HepG2 (cell line): ENCODE data around the gene BCL7A. TPM values are rescaled to one million over a fixed set of nuclear protein-coding genes. Genes with fewer than 3 reads are reported as not detected.

Source experiments
- ATAC-seq: fragments of 200-7000 bp; cut with Tn5 transposase; 3 replicates; pipeline ENCODE4 v1.9.1; 2020; ENCODE audit warnings: mild to moderate bottlenecking, moderate library complexity
- BruUV-seq: library from RNA; stranded (reverse); fragments of 400-500 nt; replicated peaks from 2 replicates; lab custom pipeline; 2021; lab: Mats Ljungman, UMichigan
- CTCF ChIA-PET: fragments of 300-600 bp; formaldehyde crosslinking; extraction: SDS; loops from one replicate; lab custom pipeline; 2021; ENCODE audit warnings: low total read pairs, inconsistent platforms, low intra/inter-chr PET ratio; lab: Yijun Ruan, JAX
- POLR2A ChIA-PET: fragments of 350-600 bp; sonication (Branson Sonifier 250); formaldehyde crosslinking; loops from one replicate; lab custom pipeline; 2020; ENCODE audit warnings: antibody characterized with exemption, inconsistent platforms; lab: Yijun Ruan, JAX
- DNase-seq: peaks from one replicate; pipeline ENCODE4 v3.0.0-alpha.2; 2015; ENCODE audit warnings: low spot score
- FAIRE-seq: peaks from 3 replicates; lab custom pipeline; 2011; peaks lifted over from hg19 to GRCh38; lab: Jason Lieb, UNC
- H2AFZ ChIP-seq: one replicate; pipeline ENCODE4 v1.6.1; 2011; ENCODE audit warnings: low read length, inconsistent platforms
- H3K27ac ChIP-seq: fragments of 300-600 bp; 3 replicates; pipeline ENCODE4 v1.8.0; 2011; ENCODE audit warnings: mixed run types, mild to moderate bottlenecking, mixed read lengths, low read length, inconsistent platforms; ENCODE audit not compliant: insufficient read depth; ENCODE audit errors: extremely low read length
- H3K27me3 ChIP-seq, 2 experiments: fragments of 200-600 bp in 1 of 2; 2 replicates in 1 of 2; 3 replicates in 1 of 2; pipeline versions ENCODE4 v1.6.0 to v1.8.0; 2011; ENCODE audit warnings: low read length in 2 of 2, mild to moderate bottlenecking in 2 of 2, moderate library complexity in 2 of 2, inconsistent platforms in 1 of 2; ENCODE audit not compliant: insufficient read depth in 2 of 2, control insufficient read depth in 1 of 2
- H3K36me3 ChIP-seq, 2 experiments: fragments of 200-600 bp in 1 of 2; replicated peaks in 1 of 2; 2 replicates in 1 of 2; 3 replicates in 1 of 2; pipeline versions ENCODE4 v1.5.1 to v1.8.0; 2011; ENCODE audit warnings: low read length in 2 of 2, inconsistent platforms in 1 of 2; ENCODE audit not compliant: insufficient read depth in 2 of 2, control insufficient read depth in 1 of 2
- H3K4me1 ChIP-seq: 2 replicates; pipeline ENCODE4 v1.5.1; 2012; ENCODE audit warnings: low read length, inconsistent platforms; ENCODE audit not compliant: insufficient read depth
- H3K4me2 ChIP-seq: 2 replicates; pipeline ENCODE4 v1.6.0; 2011; ENCODE audit warnings: low read depth, low read length, inconsistent platforms
- H3K4me3 ChIP-seq, 3 experiments: fragments of 200-600 bp in 1 of 3; sonication (generic), shearing (Covaris generic) in 1 of 3; replicated peaks in 1 of 3; 2 replicates each; pipeline ENCODE4 v1.5.1; 2011 to 2016; ENCODE audit warnings: low read length in 3 of 3, inconsistent platforms in 2 of 3, low read depth in 2 of 3, mild to moderate bottlenecking in 2 of 3, control low read depth in 1 of 3, mixed read lengths in 1 of 3; ENCODE audit not compliant: insufficient read depth in 1 of 3
- H3K79me2 ChIP-seq: one replicate; pipeline ENCODE4 v1.6.1; 2011; ENCODE audit warnings: low read length, inconsistent platforms; ENCODE audit not compliant: insufficient read depth
- H3K9ac ChIP-seq: 2 replicates; pipeline ENCODE4 v1.6.0; 2011; ENCODE audit warnings: mild to moderate bottlenecking, low read depth, low read length, inconsistent platforms; ENCODE audit not compliant: insufficient read depth
- H3K9me3 ChIP-seq: 2 replicates; pipeline ENCODE4 v1.5.1; 2012; ENCODE audit warnings: mild to moderate bottlenecking, low read length
- H4K20me1 ChIP-seq: 2 replicates; pipeline ENCODE4 v1.6.0; 2011; ENCODE audit warnings: inconsistent platforms, mild to moderate bottlenecking, low read length, moderate library complexity; ENCODE audit not compliant: insufficient read depth
- BATF2 ChIP-seq: sonication (generic); formaldehyde crosslinking; IDR thresholded peaks from 2 replicates; pipeline ENCODE4 v1.8.0; 2022; ENCODE audit warnings: mild to moderate bottlenecking, missing genetic modification reagents, moderate library complexity
- CHD2 ChIP-seq: IDR thresholded peaks from 2 replicates; pipeline ENCODE4 v1.6.1; 2011; ENCODE audit warnings: low read depth, low read length, improper control_type of control experiment
- DDIT3 ChIP-seq: sonication (generic); formaldehyde crosslinking; IDR thresholded peaks from 2 replicates; pipeline ENCODE4 v1.4.0; 2020; ENCODE audit warnings: mild to moderate bottlenecking, missing genetic modification reagents
- HNRNPL ChIP-seq: fragments of 200-400 bp; formaldehyde crosslinking; IDR thresholded peaks from 2 replicates; pipeline ENCODE4 v1.6.1; 2017; ENCODE audit warnings: mild to moderate bottlenecking, low read depth, low read length
- IRF2 ChIP-seq: IDR thresholded peaks from 2 replicates; pipeline ENCODE4 v1.6.1; 2018; ENCODE audit warnings: missing genetic modification reagents, missing compliant biosample characterization
- MZF1 ChIP-seq: sonication (generic); formaldehyde crosslinking; IDR thresholded peaks from 2 replicates; pipeline ENCODE4 v1.8.1; 2023; ENCODE audit warnings: mild to moderate bottlenecking, missing genetic modification reagents, borderline replicate concordance
- NFIB ChIP-seq: sonication (generic); formaldehyde crosslinking; IDR thresholded peaks from 2 replicates; pipeline ENCODE4 v1.9.0; 2021; ENCODE audit warnings: missing genetic modification reagents, mild to moderate bottlenecking, borderline replicate concordance
- PHF20 ChIP-seq: sonication (generic); formaldehyde crosslinking; IDR thresholded peaks from 2 replicates; pipeline ENCODE4 v1.5.0; 2020; ENCODE audit warnings: mild to moderate bottlenecking, missing genetic modification reagents
- RARA ChIP-seq: IDR thresholded peaks from 2 replicates; pipeline ENCODE4 v1.6.1; 2016; ENCODE audit warnings: missing genetic modification reagents, missing compliant biosample characterization
- THAP8 ChIP-seq: sonication (generic); formaldehyde crosslinking; IDR thresholded peaks from 2 replicates; pipeline ENCODE4 v1.5.1; 2020; ENCODE audit warnings: missing genetic modification reagents, mild to moderate bottlenecking, borderline replicate concordance
- U2AF1 ChIP-seq: fragments of 200-400 bp; formaldehyde crosslinking; optimal IDR thresholded peaks from 2 replicates; pipeline ENCODE3; 2017; ENCODE audit warnings: mild to moderate bottlenecking, low read depth, low read length
- ZBTB7A ChIP-seq: sonication (generic); formaldehyde crosslinking; IDR thresholded peaks from 2 replicates; pipeline ENCODE4 v1.8.0; 2022; ENCODE audit warnings: mild to moderate bottlenecking, missing genetic modification reagents
- ZFP36 ChIP-seq: fragments of 150-350 bp; IDR thresholded peaks from 2 replicates; pipeline ENCODE4 v1.6.1; 2018; ENCODE audit warnings: borderline replicate concordance, low read length, low read depth; ENCODE audit not compliant: partially characterized antibody
- ZHX1 ChIP-seq: sonication (generic); formaldehyde crosslinking; IDR thresholded peaks from 2 replicates; pipeline ENCODE4 v1.8.1; 2022; ENCODE audit warnings: low read depth, mild to moderate bottlenecking, missing genetic modification reagents
- ZNF660 ChIP-seq: sonication (generic); formaldehyde crosslinking; IDR thresholded peaks from 2 replicates; pipeline ENCODE4 v1.5.1; 2020; ENCODE audit warnings: mild to moderate bottlenecking, low read depth, missing genetic modification reagents, borderline replicate concordance
- WGBS: methylation state at CpG from one replicate; pipeline ENCODE4 v1.1.6; 2017; ENCODE audit warnings: low lambda C conversion rate; 5-methylcytosine and 5-hydroxymethylcytosine counted together
- in situ Hi-C: cut with HindIII; loops from 2 replicates; pipeline ENCODE4 v1.10.0; 2017; ENCODE audit warnings: low pct_unique_long_range_greater_than_20kb; ENCODE audit not compliant: extremely low pct_ligation_motif_present
- intact Hi-C: fragments of 100-400 bp; cut with micrococcal nuclease; formaldehyde crosslinking; loops from one replicate; pipeline ENCODE4 v1.10.0; 2022; ENCODE audit not compliant: unreplicated experiment
- polyA plus RNA-seq, 8 experiments: library from polyadenylated mRNA; depleted of rRNA in 3 of 8; stranded (reverse) in 7 of 8; unstranded in 1 of 8; fragments of >200 nt; fragmentation: Illumina TruSeq in 4 of 8; extraction: Trizol in 4 of 8; gene quantifications; 2 replicates each; pipeline versions ENCODE4 v1.2.1 to v1.2.3, GENCODE V29; 2011 to 2016; ENCODE audit warnings: low read depth in 4 of 8, missing spikeins in 1 of 8, mixed read lengths in 1 of 8; ENCODE audit not compliant: insufficient read depth in 1 of 8
- total RNA-seq, 5 experiments: library from RNA; depleted of rRNA; stranded (reverse); fragments of >200 nt; fragmentation: Illumina TruSeq; extraction: Trizol; gene quantifications; 2 replicates each; pipeline ENCODE4 v1.2.3, GENCODE V29; 2016; ENCODE audit warnings: low read depth in 1 of 5

BCL7A gene
- total and polyA plus RNA-seq, 2 of the 13 experiments (the other 11 are each of a cell fraction or from before 2014, with no cell fraction given): 4.1 to 6.2 TPM

GRCh38 chr12:122097927-122098756 is 76.5 kb downstream of the BCL7A start (continued):
- TF ChIP-seq ZNF660 (CRISPR knock-in tag) (no peak), RARA (CRISPR knock-in tag) (peak; percentile 52), DDIT3 (no peak), NFIB (no peak), U2AF1 (peak; percentile 44), BATF2 (CRISPR knock-in tag) (no peak), MZF1 (CRISPR knock-in tag) (no peak), CHD2 (no peak)

- peaks cover 40% of the 10 kb centered on the region for H3K4me1 ChIP-seq
- no peaks in the 10 kb centered on the region for H3K9me3 ChIP-seq
- BruUV-seq: no TSS peak
- no peak overlapping the region for H3K27ac ChIP-seq
- H2AFZ ChIP-seq: no peak overlapping the region
- H3K4me3 ChIP-seq: no peak overlapping the region
- H3K79me2 ChIP-seq: peaks cover 6% of the 10 kb centered on the region
- ATAC-seq: no peak
- in situ Hi-C loops (no loop called here), intact Hi-C loops (no loop called here)
- WGBS: 80% methylated on average over 2 of the region's 6 CpGs
- CTCF ChIA-PET: no interaction called here
- POLR2A ChIA-PET: interaction anchor here (3.0 kb wide), 1 partner anchor 21 kb away, joined by 13 read pairs; the partner anchor contains the start of gene MLXIP
- H3K4me2 ChIP-seq: no peak overlapping the region
- no peak overlapping the region for H3K9ac ChIP-seq
- peaks cover 20% of the 10 kb centered on the region; the same call in 1 of the 2 replicates for H4K20me1 ChIP-seq
- no peaks in the 10 kb centered on the region for H3K36me3 ChIP-seq
- no peak for FAIRE-seq
- DNase-seq: no peak
- no peak for TF ChIP-seq PHF20
- TF ChIP-seq ZBTB7A (CRISPR knock-in tag): no peak
- TF ChIP-seq IRF2 (CRISPR knock-in tag): no peak
- no peak for TF ChIP-seq ZFP36
- TF ChIP-seq THAP8: no peak
- 0 out of 2 replicates have a peak, but pooled peaks have one; percentile 44 for TF ChIP-seq HNRNPL
- no peak for TF ChIP-seq ZHX1 (CRISPR knock-in tag)
- no peaks in the 10 kb centered on the region for H3K27me3 ChIP-seq
These were observed 77.6 kb downstream of the BCL7A start for GRCh38 chr12:122099280-122099749.
